Measurements from ENCODE around the gene PIGQ. TPM values are rescaled to one million over a fixed set of nuclear protein-coding genes. Genes with fewer than 3 reads are reported as not detected.
A peak's percentile ranks its signal among the peaks of the same experiment; 100 is the strongest.

The PIGQ gene
- total and polyA plus RNA-seq, 2 experiments from 2014 or later: 30.2 to 62.3 TPM

- H3K27ac ChIP-seq (ENCODE audit: low read depth): no peak overlapping the region
- no peak overlapping the region for H3K4me2 ChIP-seq
- H3K9me2 ChIP-seq (ENCODE audit: insufficient read depth): no peaks in the 10 kb centered on the region
- ATAC-seq: peak; percentile 0; the same call in 1 of the 3 replicates
- H3K9me3 Mint-ChIP-seq: no peaks in the 10 kb centered on the region; the same call in 2 of the 3 replicates
- no peak overlapping the region for H2AFZ ChIP-seq
- H3F3A ChIP-seq (replicated peaks; ENCODE audit: low read depth): peaks cover 10% of the 10 kb centered on the region; the same call in 1 of the 2 replicates
- peak; percentile 64 for DNase-seq (ENCODE audit: low spot score)
- H3K79me2 ChIP-seq (replicated peaks; ENCODE audit: insufficient read depth): peaks cover 8% of the 10 kb centered on the region
- H3K36me3 ChIP-seq (ENCODE audit: insufficient read depth): no peaks in the 10 kb centered on the region
- TF ChIP-seq ZNF114 (CRISPR knock-in tag; IDR thresholded peaks at IDR 0.05): no peak
- TF ChIP-seq, protein P1, sequence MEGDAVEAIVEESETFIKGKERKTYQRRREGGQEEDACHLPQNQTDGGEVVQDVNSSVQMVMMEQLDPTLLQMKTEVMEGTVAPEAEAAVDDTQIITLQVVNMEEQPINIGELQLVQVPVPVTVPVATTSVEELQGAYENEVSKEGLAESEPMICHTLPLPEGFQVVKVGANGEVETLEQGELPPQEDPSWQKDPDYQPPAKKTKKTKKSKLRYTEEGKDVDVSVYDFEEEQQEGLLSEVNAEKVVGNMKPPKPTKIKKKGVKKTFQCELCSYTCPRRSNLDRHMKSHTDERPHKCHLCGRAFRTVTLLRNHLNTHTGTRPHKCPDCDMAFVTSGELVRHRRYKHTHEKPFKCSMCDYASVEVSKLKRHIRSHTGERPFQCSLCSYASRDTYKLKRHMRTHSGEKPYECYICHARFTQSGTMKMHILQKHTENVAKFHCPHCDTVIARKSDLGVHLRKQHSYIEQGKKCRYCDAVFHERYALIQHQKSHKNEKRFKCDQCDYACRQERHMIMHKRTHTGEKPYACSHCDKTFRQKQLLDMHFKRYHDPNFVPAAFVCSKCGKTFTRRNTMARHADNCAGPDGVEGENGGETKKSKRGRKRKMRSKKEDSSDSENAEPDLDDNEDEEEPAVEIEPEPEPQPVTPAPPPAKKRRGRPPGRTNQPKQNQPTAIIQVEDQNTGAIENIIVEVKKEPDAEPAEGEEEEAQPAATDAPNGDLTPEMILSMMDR (conservative IDR thresholded peaks at IDR 0.05; ENCODE audit: low read depth in 2 of 2): peak in 1 of 2 experiments; percentile 21; a peak in 2 of 4 replicates
- peak overlapping the region; percentile 5; the same call in 1 of the 3 replicates for H3K4me3 Mint-ChIP-seq
- H3K36me3 Mint-ChIP-seq (ENCODE audit: low read depth): no peaks in the 10 kb centered on the region
- H3K4me1 ChIP-seq (ENCODE audit: insufficient read depth): peaks cover 5% of the 10 kb centered on the region; the same call in 1 of the 2 replicates
- H3K27ac Mint-ChIP-seq: no peak overlapping the region
- H3K27me3 ChIP-seq (ENCODE audit: insufficient read depth): peaks cover 30% of the 10 kb centered on the region
- peaks cover 12% of the 10 kb centered on the region for H4K20me1 ChIP-seq (replicated peaks; ENCODE audit: insufficient read depth)
- H3K27me3 Mint-ChIP-seq (ENCODE audit: insufficient read depth, low read depth, poor library complexity): peaks cover 23% of the 10 kb centered on the region
- H3K4me3 ChIP-seq: no peak overlapping the region
- peaks cover 7% of the 10 kb centered on the region for H3K4me1 Mint-ChIP-seq
These were observed 15.6 kb downstream of the PIGQ start for GRCh38 chr16:585351-585750.

- Mint-ChIP-seq H3K36me3 (ENCODE audit: low read depth) (peaks cover 3% of the 10 kb centered on the region; the same call in 1 of the 3 replicates), H3K27ac (no peak overlapping the region), H3K4me1 (peaks cover 13% of the 10 kb centered on the region), H3K27me3 (ENCODE audit: insufficient read depth, low read depth, poor library complexity) (peaks cover 29% of the 10 kb centered on the region), H3K9me3 (no peaks in the 10 kb centered on the region; the same call in 2 of the 3 replicates), H3K4me3 (peak overlapping the region; percentile 5; the same call in 1 of the 3 replicates)
- peaks cover 16% of the 10 kb centered on the region for H4K20me1 ChIP-seq (replicated peaks; ENCODE audit: insufficient read depth)
- H2AFZ ChIP-seq: no peak overlapping the region
- peaks cover 10% of the 10 kb centered on the region; the same call in 1 of the 2 replicates for H3F3A ChIP-seq (replicated peaks; ENCODE audit: low read depth)
- DNase-seq (ENCODE audit: low spot score): no peak
- no peak overlapping the region for H3K27ac ChIP-seq (ENCODE audit: low read depth)
- peaks cover 30% of the 10 kb centered on the region for H3K27me3 ChIP-seq (ENCODE audit: insufficient read depth)
- no peaks in the 10 kb centered on the region for H3K9me2 ChIP-seq (ENCODE audit: insufficient read depth)
- no peak overlapping the region for H3K4me2 ChIP-seq
- H3K4me1 ChIP-seq (ENCODE audit: insufficient read depth): peaks cover 5% of the 10 kb centered on the region; the same call in 1 of the 2 replicates
- no peak for ATAC-seq
- peaks cover 14% of the 10 kb centered on the region for H3K79me2 ChIP-seq (replicated peaks; ENCODE audit: insufficient read depth)
- H3K4me3 ChIP-seq: no peak overlapping the region
- no peaks in the 10 kb centered on the region for H3K36me3 ChIP-seq (ENCODE audit: insufficient read depth)
- TF ChIP-seq JUNB (IDR thresholded peaks at IDR 0.05; ENCODE audit: unreplicated experiment) (no peak), STAT1 (IDR thresholded peaks at IDR 0.05; ENCODE audit: unreplicated experiment) (no peak), NANOG (IDR thresholded peaks at IDR 0.05; ENCODE audit: borderline replicate concordance) (no peak), ZNF331 (CRISPR knock-in tag; IDR thresholded peaks at IDR 0.05; ENCODE audit: low read depth) (no peak), POLR2AphosphoS5 (IDR thresholded peaks at IDR 0.05; ENCODE audit: low read depth) (no peak), ETS1 (IDR thresholded peaks at IDR 0.05) (no peak), EZH2 (IDR thresholded peaks at IDR 0.05; ENCODE audit: low read depth, unreplicated experiment) (no peak), EZH2phosphoT487 (IDR thresholded peaks at IDR 0.05; ENCODE audit: unreplicated experiment) (no peak), CREB1 (CRISPR knock-in tag; IDR thresholded peaks at IDR 0.05; ENCODE audit: low read depth) (no peak), ZNF114 (CRISPR knock-in tag; IDR thresholded peaks at IDR 0.05) (no peak)
- TF ChIP-seq, protein P1 (conservative IDR thresholded peaks at IDR 0.05; ENCODE audit: low read depth in 2 of 2): no peak
- TF ChIP-seq, protein P2, sequence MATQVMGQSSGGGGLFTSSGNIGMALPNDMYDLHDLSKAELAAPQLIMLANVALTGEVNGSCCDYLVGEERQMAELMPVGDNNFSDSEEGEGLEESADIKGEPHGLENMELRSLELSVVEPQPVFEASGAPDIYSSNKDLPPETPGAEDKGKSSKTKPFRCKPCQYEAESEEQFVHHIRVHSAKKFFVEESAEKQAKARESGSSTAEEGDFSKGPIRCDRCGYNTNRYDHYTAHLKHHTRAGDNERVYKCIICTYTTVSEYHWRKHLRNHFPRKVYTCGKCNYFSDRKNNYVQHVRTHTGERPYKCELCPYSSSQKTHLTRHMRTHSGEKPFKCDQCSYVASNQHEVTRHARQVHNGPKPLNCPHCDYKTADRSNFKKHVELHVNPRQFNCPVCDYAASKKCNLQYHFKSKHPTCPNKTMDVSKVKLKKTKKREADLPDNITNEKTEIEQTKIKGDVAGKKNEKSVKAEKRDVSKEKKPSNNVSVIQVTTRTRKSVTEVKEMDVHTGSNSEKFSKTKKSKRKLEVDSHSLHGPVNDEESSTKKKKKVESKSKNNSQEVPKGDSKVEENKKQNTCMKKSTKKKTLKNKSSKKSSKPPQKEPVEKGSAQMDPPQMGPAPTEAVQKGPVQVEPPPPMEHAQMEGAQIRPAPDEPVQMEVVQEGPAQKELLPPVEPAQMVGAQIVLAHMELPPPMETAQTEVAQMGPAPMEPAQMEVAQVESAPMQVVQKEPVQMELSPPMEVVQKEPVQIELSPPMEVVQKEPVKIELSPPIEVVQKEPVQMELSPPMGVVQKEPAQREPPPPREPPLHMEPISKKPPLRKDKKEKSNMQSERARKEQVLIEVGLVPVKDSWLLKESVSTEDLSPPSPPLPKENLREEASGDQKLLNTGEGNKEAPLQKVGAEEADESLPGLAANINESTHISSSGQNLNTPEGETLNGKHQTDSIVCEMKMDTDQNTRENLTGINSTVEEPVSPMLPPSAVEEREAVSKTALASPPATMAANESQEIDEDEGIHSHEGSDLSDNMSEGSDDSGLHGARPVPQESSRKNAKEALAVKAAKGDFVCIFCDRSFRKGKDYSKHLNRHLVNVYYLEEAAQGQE (IDR thresholded peaks at IDR 0.05; ENCODE audit: unreplicated experiment): no peak
These were observed 16.4 kb downstream of the PIGQ start for GRCh38 chr16:586047-586644.

Measured in GM23338 (cell line).